ENCODE results near the gene MAP4K4.
"Not testable (repeated sequence)": the region's sequence is repeated elsewhere in the genome, so short reads cannot be mapped to it uniquely, and the experiment has no call there.

The MAP4K4 gene

GRCh38 chr2:101900375-101900774 is 202.9 kb downstream of the MAP4K4 start:
- DNase-seq (ENCODE audit: low read depth in 2 of 3, low spot score in 1 of 3), result peak; percentile 54 to 71 (median 58)

GRCh38 chr2:101901241-101901640 is 203.7 kb downstream of the MAP4K4 start:
- no peak for DNase-seq (ENCODE audit: low read depth in 2 of 3, low spot score in 1 of 3)

GRCh38 chr2:101902169-101902568 is 204.7 kb downstream of the MAP4K4 start:
- DNase-seq (ENCODE audit: low read depth in 2 of 3, low spot score in 1 of 3), result no peak

- DNase-seq (ENCODE audit: low read depth in 2 of 3, low spot score in 1 of 3), result no peak
Observed at GRCh38 chr2:101904916-101905315, 207.4 kb downstream of the MAP4K4 start.

- DNase-seq (ENCODE audit: low read depth in 2 of 3, low spot score in 1 of 3), result no peak
Observed at GRCh38 chr2:101905746-101906336, 208.3 kb downstream of the MAP4K4 start.

- DNase-seq (ENCODE audit: low read depth in 2 of 3, low spot score in 1 of 3), result no peak
Observed at GRCh38 chr2:101909760-101910159, 212.3 kb downstream of the MAP4K4 start.

- peak in 2 of 3 donors; percentile 34 to 46 for DNase-seq (ENCODE audit: low read depth in 2 of 3, low spot score in 1 of 3)
Observed at GRCh38 chr2:101912545-101912944, 215.0 kb downstream of the MAP4K4 start.

GRCh38 chr2:101921319-101921952 is 223.9 kb downstream of the MAP4K4 start:
- DNase-seq (ENCODE audit: low read depth in 2 of 3, low spot score in 1 of 3), result no peak

GRCh38 chr2:101921953-101922325 is 224.4 kb downstream of the MAP4K4 start:
- DNase-seq (ENCODE audit: low read depth in 2 of 3, low spot score in 1 of 3), result no peak

- DNase-seq (ENCODE audit: low read depth in 2 of 3, low spot score in 1 of 3), result not testable (repeated sequence)
Observed at GRCh38 chr2:101924311-101924710, 226.8 kb downstream of the MAP4K4 start.

GRCh38 chr2:101930019-101930418 is 232.5 kb downstream of the MAP4K4 start:
- no peak for DNase-seq (ENCODE audit: low read depth in 2 of 3, low spot score in 1 of 3)

- DNase-seq (ENCODE audit: low read depth in 2 of 3, low spot score in 1 of 3), result no peak
Observed at GRCh38 chr2:101930847-101931246, 233.3 kb downstream of the MAP4K4 start.

GRCh38 chr2:101931402-101931801 is 233.9 kb downstream of the MAP4K4 start:
- peak in 1 of 3 donors; percentile 3 for DNase-seq (ENCODE audit: low read depth in 2 of 3, low spot score in 1 of 3)

GRCh38 chr2:101935764-101936163 is 238.3 kb downstream of the MAP4K4 start:
- DNase-seq (ENCODE audit: low read depth in 2 of 3, low spot score in 1 of 3), result not testable (repeated sequence)

GRCh38 chr2:101942851-101943250 is 245.3 kb downstream of the MAP4K4 start:
- DNase-seq (ENCODE audit: low read depth in 2 of 3, low spot score in 1 of 3), result no peak

Measured in stimulated activated CD4-positive, alpha-beta T cell treated with anti-CD3 and anti-CD28 coated beads, Interleukin-12 subunit alpha, Interleukin-12 subunit beta, amount 100 ng/mL, for 48 hours (primary cell).